Coronary artery (tissue), 2 donors: Measurements from ENCODE around the gene CMTR2.

Experiments
- DNase-seq: peaks from one replicate; pipeline ENCODE4 v3.0.0-alpha.2; 2017; ENCODE audit warnings: low spot score
- H3K27ac ChIP-seq, 2 donors: fragments of 200-600 bp; sonication (generic); one replicate each; pipeline ENCODE4 v1.5.1; 2016 to 2019
- H3K4me3 ChIP-seq: fragments of 200-600 bp; sonication (generic); 2 replicates; pipeline ENCODE4 v1.5.1; 2016; ENCODE audit warnings: mild to moderate bottlenecking, moderate library complexity
- CTCF ChIP-seq: fragments of 200-600 bp; sonication (generic); IDR thresholded peaks from one replicate; pipeline ENCODE4 v1.5.1; 2019; ENCODE audit warnings: antibody characterized with exemption

The CMTR2 gene

GRCh38 chr16:71246309-71246708 is 42.9 kb downstream of the CMTR2 start:
- TF ChIP-seq CTCF: no peak

GRCh38 chr16:71244521-71244920 is 44.7 kb downstream of the CMTR2 start:
- no peak for DNase-seq
- Histone ChIP-seq H3K27ac (no peak overlapping the region), H3K4me3 (no peak overlapping the region)
- no peak for TF ChIP-seq CTCF

More at GRCh38 chr16:71246309-71246708, 42.9 kb downstream of the CMTR2 start:
- no peak overlapping the region for H3K27ac ChIP-seq
- H3K4me3 ChIP-seq: no peak overlapping the region
- DNase-seq: no peak

GRCh38 chr16:71242601-71243000 is 46.6 kb downstream of the CMTR2 start:
- DNase-seq: no peak
- no peak for TF ChIP-seq CTCF
- Histone ChIP-seq H3K27ac (no peak overlapping the region), H3K4me3 (no peak overlapping the region)

GRCh38 chr16:71242036-71242435 is 47.2 kb downstream of the CMTR2 start:
- DNase-seq: no peak
- no peak for TF ChIP-seq CTCF
- Histone ChIP-seq H3K4me3 (no peak overlapping the region), H3K27ac (no peak overlapping the region)
